T-helper 2 cell treated with Interferon-gamma antibody and Interleukin-4, amounts not matched to agents 5 μg/mL and 100 μg/mL, for 36 hours (primary cell): ENCODE data around the gene ATP6V0B.
A peak's percentile ranks its signal among the peaks of the same experiment; 100 is the strongest.

Experiments used
- DNase-seq: peaks from one replicate; pipeline ENCODE4 v3.0.0; 2021; ENCODE audit warnings: low spot score
- H3K27ac Mint-ChIP-seq: one replicate; pipeline ENCODE4 v1.8.0; 2021; ENCODE audit warnings: mild to moderate bottlenecking, mixed read lengths
- H3K27me3 Mint-ChIP-seq: one replicate; pipeline ENCODE4 v1.8.0; 2021; ENCODE audit warnings: low read depth, mixed read lengths
- H3K36me3 Mint-ChIP-seq: one replicate; pipeline ENCODE4 v1.8.0; 2021; ENCODE audit warnings: low read depth, mixed read lengths
- H3K4me1 Mint-ChIP-seq: one replicate; pipeline ENCODE4 v1.8.0; 2021; ENCODE audit warnings: low read depth, mixed read lengths
- H3K4me3 Mint-ChIP-seq: one replicate; pipeline ENCODE4 v1.8.0; 2022; ENCODE audit warnings: mild to moderate bottlenecking, moderate library complexity, mixed read lengths
- H3K9me3 Mint-ChIP-seq: one replicate; pipeline ENCODE4 v1.8.0; 2021; ENCODE audit warnings: mixed read lengths

The ATP6V0B gene

DNA sequence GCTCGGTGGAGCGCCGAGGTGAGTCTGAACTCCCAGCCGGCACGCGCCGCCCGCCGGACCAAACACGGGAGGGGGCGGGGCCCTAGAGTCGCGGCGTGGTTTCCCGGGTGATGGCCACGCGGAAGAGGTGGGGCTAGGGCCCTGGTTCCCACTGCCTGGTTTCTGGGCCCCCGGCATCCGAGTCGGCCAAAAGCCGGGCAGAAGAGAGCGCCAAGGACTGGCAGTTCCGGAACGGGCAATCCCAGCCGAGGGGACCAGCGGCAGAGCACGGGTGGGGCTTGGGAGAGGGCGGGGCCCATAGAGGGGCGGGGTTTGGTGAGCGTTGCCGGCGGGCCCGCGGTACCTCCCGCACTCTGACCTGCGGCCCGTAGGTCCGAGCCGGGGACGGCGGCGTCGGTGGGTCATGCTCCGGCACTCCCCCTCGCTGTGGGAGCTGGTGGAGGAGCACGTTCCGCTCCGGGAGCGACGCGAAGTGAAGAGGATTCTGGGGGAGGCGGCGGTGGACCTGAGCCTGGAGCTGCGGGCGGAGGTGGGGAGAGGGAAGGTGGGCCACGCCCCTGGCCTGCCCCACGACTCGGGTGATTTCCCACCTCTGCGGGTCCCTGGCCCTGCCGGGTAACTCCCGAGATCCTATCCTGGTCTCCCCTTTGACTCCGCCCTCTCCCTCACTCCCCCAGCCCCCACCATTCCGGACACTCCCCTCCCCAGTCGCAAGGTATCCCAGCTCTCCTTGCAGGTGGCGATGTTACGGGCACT is 16.9 kb downstream of the ATP6V0B start, which contains the start of gene CCDC24:
CCDC24 (plus strand) TSS at position 124 of the 756 bp plus-strand sequence; CDS start at position 404, 280 bp downstream.
- Mint-ChIP-seq H3K4me3 (peak within 1 kb of the TSS; percentile 94), H3K27me3 (no peaks in the 10 kb centered on the region), H3K36me3 (no peaks in the 10 kb centered on the region), H3K9me3 (no peaks in the 10 kb centered on the region), H3K27ac (peak within 1 kb of the TSS; percentile 75), H3K4me1 (peaks cover 16% of the 10 kb centered on the region)
- DNase-seq = peak; percentile 76

DNA sequence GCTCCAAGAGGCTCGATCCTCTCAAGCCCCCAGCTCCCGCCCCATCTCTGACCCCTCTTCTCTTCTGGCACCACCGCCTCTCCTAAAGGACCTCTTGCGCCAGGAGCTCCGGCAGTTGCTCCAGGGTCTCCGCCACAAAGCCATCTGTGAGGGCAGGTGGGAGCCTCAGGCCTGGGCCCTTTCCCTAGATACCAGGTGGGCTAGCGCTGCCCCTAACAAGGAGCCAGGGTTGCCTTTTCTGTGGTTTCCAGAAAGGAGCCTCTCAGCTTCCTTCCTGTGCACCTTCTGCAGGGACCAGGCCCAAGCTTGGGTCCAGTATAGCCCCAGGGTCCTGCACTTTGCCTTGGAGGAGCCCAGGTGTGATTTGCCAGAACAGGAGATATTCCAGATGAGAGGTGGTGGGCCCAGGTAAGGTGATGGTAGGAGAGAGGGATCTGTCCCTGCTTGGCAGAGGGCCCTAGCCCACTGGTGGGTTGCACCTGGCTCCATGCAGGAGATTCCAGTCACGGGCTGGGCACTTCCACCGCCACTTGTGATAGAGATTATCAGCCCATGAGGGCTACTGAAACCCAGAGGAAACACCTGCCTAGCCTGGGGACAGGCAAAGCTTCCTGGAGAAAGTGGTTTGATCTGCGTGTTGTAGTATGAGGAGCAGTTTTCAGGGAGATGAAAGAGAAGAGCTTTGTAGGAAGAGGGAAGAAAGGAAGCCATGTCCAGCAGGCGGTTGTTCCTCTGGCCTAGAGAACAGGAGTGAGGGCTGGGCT is 17.7 kb downstream of the ATP6V0B start:
- no peaks in the 10 kb centered on the region for H3K36me3 Mint-ChIP-seq
- H3K27me3 Mint-ChIP-seq = no peaks in the 10 kb centered on the region
- H3K9me3 Mint-ChIP-seq = no peaks in the 10 kb centered on the region
- H3K27ac Mint-ChIP-seq = peak overlapping the region; percentile 75
- peak overlapping the region; percentile 94 for H3K4me3 Mint-ChIP-seq
- DNase-seq = no peak
- peaks cover 16% of the 10 kb centered on the region for H3K4me1 Mint-ChIP-seq

DNA sequence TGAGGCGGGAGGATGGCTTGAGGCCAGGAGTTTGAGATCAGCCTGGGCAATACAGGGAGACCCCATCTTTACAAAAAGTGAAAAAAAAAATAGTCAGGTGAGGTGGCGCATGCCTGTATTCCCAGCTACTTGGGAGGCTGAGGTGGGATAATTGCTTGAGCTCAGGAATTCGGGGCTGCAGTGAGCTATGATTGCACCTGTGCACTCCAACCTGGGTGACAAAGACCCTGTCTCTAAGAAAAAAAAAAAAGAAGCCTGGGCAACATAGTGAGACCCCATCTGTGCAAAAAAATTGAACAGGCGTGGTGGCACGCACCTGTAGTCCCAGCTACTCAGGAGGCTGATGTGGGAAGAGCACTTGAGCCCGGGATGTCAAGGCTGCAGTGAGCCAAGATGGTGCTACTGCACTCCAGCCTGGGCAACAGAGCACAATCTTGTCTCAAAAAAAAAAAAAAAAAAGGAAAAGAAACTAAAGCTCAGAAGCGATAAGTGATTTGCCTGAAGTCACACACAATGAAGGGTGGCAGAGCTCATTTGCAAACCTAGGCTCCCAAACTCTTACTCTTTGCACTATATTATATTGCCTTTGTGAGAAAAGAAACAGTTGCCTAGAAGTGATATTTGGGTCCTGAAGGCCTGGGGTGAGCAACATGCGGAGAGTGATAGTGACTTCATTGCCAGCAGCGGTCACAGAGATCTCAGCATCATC is 18.6 kb downstream of the ATP6V0B start:
- Mint-ChIP-seq H3K9me3 (no peaks in the 10 kb centered on the region), H3K4me3 (no peak overlapping the region), H3K27me3 (no peaks in the 10 kb centered on the region), H3K4me1 (peaks cover 16% of the 10 kb centered on the region), H3K36me3 (no peaks in the 10 kb centered on the region), H3K27ac (no peak overlapping the region)
- no peak for DNase-seq

DNA sequence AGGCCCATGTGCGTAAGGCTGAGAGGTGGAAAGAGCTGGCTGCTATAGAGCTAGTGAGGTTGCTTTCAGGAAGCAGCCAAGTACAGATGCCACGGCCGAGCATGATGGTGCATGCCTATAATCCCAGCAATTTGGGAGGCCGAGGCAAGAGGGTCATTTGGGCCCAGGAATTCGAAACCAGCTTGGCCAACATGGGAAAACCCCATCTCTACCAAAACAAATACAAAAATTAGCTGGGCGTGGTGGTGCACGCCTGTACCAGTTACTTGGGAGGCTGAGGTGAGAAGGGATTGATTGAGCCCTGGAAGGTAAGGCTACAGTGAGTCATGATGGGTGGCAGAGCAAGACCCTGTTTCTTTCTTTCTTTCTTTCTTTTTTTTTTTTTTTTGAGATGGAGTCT is 19.3 kb downstream of the ATP6V0B start:
- Mint-ChIP-seq H3K9me3 (no peaks in the 10 kb centered on the region), H3K27me3 (no peaks in the 10 kb centered on the region), H3K36me3 (no peaks in the 10 kb centered on the region), H3K27ac (no peak overlapping the region), H3K4me3 (no peak overlapping the region), H3K4me1 (peaks cover 16% of the 10 kb centered on the region)
- DNase-seq = no peak

- no peak overlapping the region for H3K27ac Mint-ChIP-seq
- no peaks in the 10 kb centered on the region for H3K27me3 Mint-ChIP-seq
- H3K4me1 Mint-ChIP-seq = peaks cover 16% of the 10 kb centered on the region
- H3K36me3 Mint-ChIP-seq = no peaks in the 10 kb centered on the region
- no peaks in the 10 kb centered on the region for H3K9me3 Mint-ChIP-seq
- no peak overlapping the region for H3K4me3 Mint-ChIP-seq
- DNase-seq = no peak
Observed at GRCh38 chr1:43994794-43995790, 20.3 kb downstream of the ATP6V0B start.

GRCh38 chr1:43995984-43996732 is 21.4 kb downstream of the ATP6V0B start:
- H3K27me3 Mint-ChIP-seq = no peaks in the 10 kb centered on the region
- H3K4me3 Mint-ChIP-seq = no peak overlapping the region
- no peaks in the 10 kb centered on the region for H3K36me3 Mint-ChIP-seq
- no peaks in the 10 kb centered on the region for H3K9me3 Mint-ChIP-seq
- H3K27ac Mint-ChIP-seq = no peak overlapping the region
- no peak for DNase-seq
- H3K4me1 Mint-ChIP-seq = peaks cover 12% of the 10 kb centered on the region

- Mint-ChIP-seq H3K27ac (no peak overlapping the region), H3K9me3 (no peaks in the 10 kb centered on the region), H3K4me1 (peaks cover 11% of the 10 kb centered on the region), H3K36me3 (no peaks in the 10 kb centered on the region), H3K4me3 (no peak overlapping the region), H3K27me3 (no peaks in the 10 kb centered on the region)
- DNase-seq = no peak
Observed at GRCh38 chr1:43996733-43997115, 22.0 kb downstream of the ATP6V0B start.

DNA sequence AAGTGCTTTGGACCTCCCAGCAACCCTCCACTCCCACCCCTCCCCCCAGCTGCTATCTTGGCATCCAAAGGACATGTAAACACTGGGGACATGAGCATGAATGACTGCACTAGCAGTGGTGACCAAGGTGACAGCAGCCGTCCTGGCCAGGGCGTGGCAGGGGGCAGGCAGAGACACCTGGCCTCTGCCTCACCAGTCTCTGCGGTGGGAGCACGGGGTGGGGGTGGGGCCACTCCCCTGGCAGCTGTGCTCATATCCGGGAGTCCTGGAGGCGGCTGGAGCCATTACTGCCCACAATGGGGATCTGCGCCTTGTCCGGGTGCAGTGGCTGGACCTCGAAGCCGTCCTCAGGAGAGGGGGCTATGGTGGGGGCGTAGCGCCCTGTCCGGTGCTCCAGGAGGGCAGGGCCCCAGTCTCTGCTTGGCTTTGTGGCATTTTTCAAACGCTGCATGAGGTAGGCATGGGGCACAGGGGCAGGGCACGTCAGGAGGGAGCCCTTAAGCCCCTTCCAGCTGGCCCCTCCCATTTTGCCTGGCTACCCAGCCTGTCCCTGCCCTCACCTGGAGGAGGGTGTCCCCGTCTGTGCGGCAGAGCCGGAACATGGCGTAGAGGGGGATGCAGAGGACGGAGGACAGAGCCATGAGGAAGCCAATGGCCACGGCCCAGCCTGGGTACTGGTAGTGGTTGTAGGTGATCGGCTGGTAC is 22.7 kb downstream of the ATP6V0B start:
- DNase-seq = no peak
- Mint-ChIP-seq H3K4me1 (peaks cover 5% of the 10 kb centered on the region), H3K27ac (no peak overlapping the region), H3K27me3 (no peaks in the 10 kb centered on the region), H3K36me3 (no peaks in the 10 kb centered on the region), H3K4me3 (no peak overlapping the region), H3K9me3 (no peaks in the 10 kb centered on the region)

GRCh38 chr1:43998000-43998378 is 23.2 kb downstream of the ATP6V0B start:
- DNase-seq = no peak
- no peaks in the 10 kb centered on the region for H3K27me3 Mint-ChIP-seq

DNA sequence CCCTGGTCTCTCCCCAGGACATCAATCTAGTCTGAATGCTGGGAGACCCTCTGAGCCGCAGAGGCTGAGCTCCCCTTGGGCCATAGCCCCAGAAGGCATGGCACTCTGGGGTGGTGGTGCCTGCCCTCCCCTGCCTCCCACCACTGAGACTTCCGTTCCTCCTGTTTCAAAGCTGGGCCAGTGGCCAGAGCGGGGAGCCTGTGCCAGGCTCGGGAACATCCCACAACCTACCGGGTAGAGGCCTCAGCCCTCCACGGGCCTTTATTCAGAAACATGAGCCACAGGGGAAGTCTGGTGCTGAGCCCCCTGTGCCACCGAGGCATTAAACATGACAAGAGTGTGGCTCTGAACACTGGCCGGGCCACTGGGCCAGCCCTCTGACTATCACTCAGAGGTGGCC is 24.7 kb downstream of the ATP6V0B start:
- Mint-ChIP-seq H3K4me1 (no peaks in the 10 kb centered on the region), H3K4me3 (no peak overlapping the region), H3K27me3 (no peaks in the 10 kb centered on the region), H3K27ac (no peak overlapping the region), H3K36me3 (no peaks in the 10 kb centered on the region), H3K9me3 (no peaks in the 10 kb centered on the region)
- DNase-seq = no peak

More at GRCh38 chr1:43998000-43998378, 23.2 kb downstream of the ATP6V0B start:
- H3K27ac Mint-ChIP-seq = no peak overlapping the region
- no peaks in the 10 kb centered on the region for H3K9me3 Mint-ChIP-seq
- H3K36me3 Mint-ChIP-seq = no peaks in the 10 kb centered on the region
- no peaks in the 10 kb centered on the region for H3K4me1 Mint-ChIP-seq
- H3K4me3 Mint-ChIP-seq = no peak overlapping the region

DNA sequence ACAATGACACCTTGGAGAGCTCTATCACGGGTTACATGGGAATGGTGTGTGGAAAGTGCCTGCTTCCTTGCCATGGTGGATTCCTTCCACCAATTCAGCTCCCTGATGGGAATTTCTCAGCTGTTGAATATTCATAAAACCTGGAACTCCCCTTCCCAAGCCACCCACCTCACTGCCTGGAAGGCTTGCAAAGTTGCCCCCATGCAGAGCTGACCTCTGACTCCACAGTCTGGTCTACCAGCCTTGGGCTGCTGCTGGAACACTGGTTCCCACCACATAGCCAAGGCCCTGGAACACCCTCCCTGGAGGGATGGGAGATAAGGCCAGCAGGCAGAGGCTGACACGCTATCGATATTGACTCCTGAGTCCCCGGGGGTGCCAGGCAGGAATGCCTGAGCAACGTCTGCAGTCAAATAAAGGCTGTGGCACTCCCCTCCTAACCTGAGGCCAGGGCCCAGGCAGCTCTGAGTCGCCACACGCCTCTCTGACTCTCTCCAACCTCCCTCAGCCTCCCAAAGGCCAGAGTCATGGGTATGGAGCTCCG is 25.4 kb downstream of the ATP6V0B start:
- Mint-ChIP-seq H3K4me1 (no peaks in the 10 kb centered on the region), H3K9me3 (no peaks in the 10 kb centered on the region), H3K27ac (no peak overlapping the region), H3K27me3 (no peaks in the 10 kb centered on the region), H3K36me3 (no peaks in the 10 kb centered on the region), H3K4me3 (no peak overlapping the region)
- DNase-seq = no peak

DNA sequence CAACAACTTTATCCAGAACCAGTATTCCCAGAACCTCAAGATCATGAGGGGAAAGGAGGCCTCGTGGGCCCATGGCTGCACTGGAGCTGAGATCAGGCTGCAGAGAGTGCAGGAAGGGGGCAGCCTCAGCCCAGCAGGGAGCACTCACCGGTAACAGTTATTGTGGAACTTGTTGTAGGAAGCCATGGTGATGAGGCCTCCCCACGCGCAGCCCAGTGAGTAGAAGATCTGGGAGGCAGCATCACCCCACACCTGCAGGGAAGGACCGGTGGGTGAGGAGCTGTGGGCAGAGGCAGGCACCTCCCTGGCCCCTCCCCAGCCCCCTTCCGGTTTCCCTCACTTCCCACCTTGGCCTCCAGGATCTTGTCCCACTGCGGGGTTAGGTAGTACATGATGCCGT is 27.4 kb downstream of the ATP6V0B start:
- Mint-ChIP-seq H3K4me3 (no peak overlapping the region), H3K27ac (no peak overlapping the region), H3K4me1 (no peaks in the 10 kb centered on the region), H3K9me3 (no peaks in the 10 kb centered on the region), H3K27me3 (no peaks in the 10 kb centered on the region), H3K36me3 (no peaks in the 10 kb centered on the region)
- no peak for DNase-seq
